Stomach (tissue), 9 donors: Measurements from ENCODE around the gene MRPS12. TPM values are rescaled to one million over a fixed set of nuclear protein-coding genes. Genes with fewer than 3 reads are reported as not detected.
"Not testable (repeated sequence)": the region's sequence is repeated elsewhere in the genome, so short reads cannot be mapped to it uniquely, and the experiment has no call there.

Source experiments
- DNase-seq, 2 donors: peaks; one replicate each; pipeline versions ENCODE4 v3.0.0 to v3.0.0-alpha.2; 2013 to 2019
- H3K27ac ChIP-seq, 5 donors: fragments of 200-600 bp in 4 of 5; sonication (generic) in 4 of 5; one replicate each; pipeline ENCODE4 v1.5.1; 2013 to 2019; ENCODE audit warnings: mild to moderate bottlenecking in 1 of 5, moderate library complexity in 1 of 5
- H3K27me3 ChIP-seq, 3 donors: fragments of 200-600 bp; sonication (generic); one replicate each; pipeline ENCODE4 v1.5.1; 2017 to 2019; ENCODE audit warnings: mixed run types in 1 of 3
- H3K36me3 ChIP-seq, 4 donors: fragments of 200-600 bp; sonication (generic); 1 replicate in 3 of 4; 2 replicates in 1 of 4; pipeline ENCODE4 v1.5.1; 2016 to 2019
- H3K4me1 ChIP-seq, 4 donors: fragments of 200-600 bp; sonication (generic); one replicate each; pipeline ENCODE4 v1.5.1; 2016 to 2019
- H3K4me3 ChIP-seq, 4 donors: fragments of 200-600 bp; sonication (generic) in 3 of 4; one replicate each; pipeline ENCODE4 v1.5.1; 2016 to 2019; ENCODE audit warnings: mild to moderate bottlenecking in 1 of 4
- H3K9me3 ChIP-seq, 4 donors: fragments of 200-600 bp; sonication (generic); one replicate each; pipeline ENCODE4 v1.5.1; 2016 to 2019
- EP300 ChIP-seq: sonication (generic); formaldehyde crosslinking; IDR thresholded peaks from one replicate; pipeline ENCODE4 v1.6.1; 2017; ENCODE audit warnings: antibody characterized with exemption
- POLR2A ChIP-seq, 4 donors: fragments of 450-650 bp; IDR thresholded peaks; one replicate each; pipeline ENCODE4 v1.6.1; 2016; ENCODE audit warnings: antibody characterized with exemption in 4 of 4, control low read depth in 2 of 4, mild to moderate bottlenecking in 1 of 4, moderate library complexity in 1 of 4
- POLR2AphosphoS5 ChIP-seq, 3 donors: sonication (generic); formaldehyde crosslinking; IDR thresholded peaks; one replicate each; pipeline ENCODE4 v1.6.1; 2016; ENCODE audit warnings: antibody characterized with exemption in 3 of 3
- WGBS, 5 donors: extraction: QIAGEN DNeasy Blood & Tissue Kit in 3 of 5; methylation state at CpG; one replicate each; pipeline versions ENCODE4 v1.1.5 to v1.1.7; 2013 to 2018; 5-methylcytosine and 5-hydroxymethylcytosine counted together
- intact Hi-C: fragments of 100-400 bp; cut with DNase I; formaldehyde crosslinking; loops from one replicate; pipeline ENCODE4 v1.15.1; 2023; ENCODE audit warnings: low total_unique reads
- polyA plus RNA-seq, 3 donors: library from polyadenylated mRNA; stranded (reverse); fragments of 200-250 nt; gene quantifications; one replicate each; pipeline ENCODE4 v1.2.3, GENCODE V29; 2013
- total RNA-seq, 5 donors: library from RNA; depleted of rRNA; stranded (reverse); fragments of >200 nt; gene quantifications; one replicate each; pipeline versions ENCODE4 v1.1.0 to v1.2.3, GENCODE V29; 2014 to 2016
- TF ChIP-seq, protein P1 (sequence below), 7 experiments: fragments of 450-650 bp in 4 of 7; fragments of 200-600 bp in 3 of 7; sonication (generic) in 3 of 7; IDR thresholded peaks; one replicate each; pipeline ENCODE4 v1.5.1; 2016 to 2019; ENCODE audit warnings: antibody characterized with exemption in 7 of 7, control low read depth in 2 of 7, mild to moderate bottlenecking in 1 of 7
- donor health status: healthy with polysubstance abuse.
- donor health status: Bipolar disorder and iron deficiency.
- donor health status: healthy.

MRPS12 gene
- total and polyA plus RNA-seq, 8 donors = 3.8 to 73.1 (median 34.6) TPM

DNA sequence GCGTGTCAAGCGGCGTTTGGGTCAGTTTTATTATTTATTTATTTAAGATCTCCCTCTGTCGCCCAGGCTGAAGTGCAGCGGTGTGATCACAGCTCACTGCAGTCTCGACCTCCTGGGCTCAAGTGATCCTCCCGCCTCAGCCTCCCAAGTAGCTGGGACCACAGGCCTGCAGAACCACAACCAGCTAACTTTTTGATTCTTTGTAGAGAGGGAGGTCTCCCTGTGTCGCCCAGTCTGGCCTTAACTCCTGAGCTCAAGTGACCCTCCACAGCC is 713 bp downstream of the MRPS12 start:
- Histone ChIP-seq H3K27ac (peak overlapping the region in 4 of 5 donors; percentile 85 to 92 (median 91)), H3K36me3 (peaks cover 8 to 32% (median 16%) of the 10 kb centered on the region in 4 donors), H3K4me1 (peaks cover 20 to 42% (median 32%) of the 10 kb centered on the region in 4 donors), H3K9me3 (peaks cover 0 to 10% (median 0%) of the 10 kb centered on the region in 4 donors), H3K27me3 (no peaks in the 10 kb centered on the region), H3K4me3 (peak overlapping the region; percentile 69 to 88 (median 78))
- DNase-seq = no peak
- WGBS, 5 donors = 16 to 31% (median 23%) methylated on average over 6 to 8 of the region's 8 CpGs
- no peak for TF ChIP-seq POLR2A (IDR thresholded peaks at IDR 0.05)
- TF ChIP-seq, protein P1, sequence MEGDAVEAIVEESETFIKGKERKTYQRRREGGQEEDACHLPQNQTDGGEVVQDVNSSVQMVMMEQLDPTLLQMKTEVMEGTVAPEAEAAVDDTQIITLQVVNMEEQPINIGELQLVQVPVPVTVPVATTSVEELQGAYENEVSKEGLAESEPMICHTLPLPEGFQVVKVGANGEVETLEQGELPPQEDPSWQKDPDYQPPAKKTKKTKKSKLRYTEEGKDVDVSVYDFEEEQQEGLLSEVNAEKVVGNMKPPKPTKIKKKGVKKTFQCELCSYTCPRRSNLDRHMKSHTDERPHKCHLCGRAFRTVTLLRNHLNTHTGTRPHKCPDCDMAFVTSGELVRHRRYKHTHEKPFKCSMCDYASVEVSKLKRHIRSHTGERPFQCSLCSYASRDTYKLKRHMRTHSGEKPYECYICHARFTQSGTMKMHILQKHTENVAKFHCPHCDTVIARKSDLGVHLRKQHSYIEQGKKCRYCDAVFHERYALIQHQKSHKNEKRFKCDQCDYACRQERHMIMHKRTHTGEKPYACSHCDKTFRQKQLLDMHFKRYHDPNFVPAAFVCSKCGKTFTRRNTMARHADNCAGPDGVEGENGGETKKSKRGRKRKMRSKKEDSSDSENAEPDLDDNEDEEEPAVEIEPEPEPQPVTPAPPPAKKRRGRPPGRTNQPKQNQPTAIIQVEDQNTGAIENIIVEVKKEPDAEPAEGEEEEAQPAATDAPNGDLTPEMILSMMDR (IDR thresholded peaks at IDR 0.05) = no peak
- TF ChIP-seq EP300 = no peak
- no peak for TF ChIP-seq POLR2AphosphoS5 (IDR thresholded peaks at IDR 0.05)
- intact Hi-C loops = no loop called here

DNA sequence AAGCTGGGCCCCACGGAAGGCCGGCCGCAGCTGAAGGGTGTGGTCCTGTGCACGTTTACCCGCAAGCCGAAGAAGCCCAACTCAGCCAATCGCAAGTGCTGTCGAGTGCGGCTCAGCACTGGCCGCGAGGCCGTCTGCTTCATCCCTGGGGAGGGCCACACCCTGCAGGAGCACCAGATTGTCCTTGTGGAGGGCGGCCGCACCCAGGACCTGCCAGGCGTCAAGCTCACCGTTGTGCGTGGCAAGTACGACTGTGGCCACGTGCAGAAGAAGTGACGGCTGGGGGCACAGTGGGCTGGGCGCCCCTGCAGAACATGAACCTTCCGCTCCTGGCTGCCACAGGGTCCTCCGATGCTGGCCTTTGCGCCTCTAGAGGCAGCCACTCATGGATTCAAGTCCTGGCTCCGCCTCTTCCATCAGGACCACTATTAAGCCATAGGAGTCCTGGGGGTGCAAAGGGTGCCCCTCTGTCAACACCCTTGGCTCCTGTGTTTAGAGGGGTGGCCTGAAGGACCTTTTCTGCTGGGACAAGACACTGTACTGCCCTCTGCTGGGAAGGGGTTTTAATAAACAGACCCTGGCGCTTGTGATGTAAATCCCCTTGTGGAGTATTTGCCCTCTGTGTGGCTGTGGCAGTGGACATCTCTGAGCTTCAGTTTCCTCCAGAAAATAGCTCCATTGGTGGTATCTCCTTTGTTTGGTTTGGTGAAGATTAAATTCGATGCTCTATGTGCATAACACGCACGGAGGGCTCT is 1.9 kb downstream of the MRPS12 start:
- DNase-seq = peak in 1 of 2 donors; percentile 61
- 89 to 94% (median 89%) methylated on average over 17 to 29 of the region's 29 CpGs for WGBS, 5 donors
- intact Hi-C loops = no loop called here
- Histone ChIP-seq H3K4me1 (peaks cover 20 to 42% (median 32%) of the 10 kb centered on the region in 4 donors), H3K27ac (no peak overlapping the region), H3K27me3 (no peaks in the 10 kb centered on the region), H3K4me3 (peak overlapping the region in 1 of 4 donors; percentile 15), H3K9me3 (peaks cover 0 to 10% (median 0%) of the 10 kb centered on the region in 4 donors), H3K36me3 (peaks cover 8 to 32% (median 16%) of the 10 kb centered on the region in 4 donors)
- no peak for TF ChIP-seq POLR2AphosphoS5 (IDR thresholded peaks at IDR 0.05)
- TF ChIP-seq, protein P1 (IDR thresholded peaks at IDR 0.05) = peak in 1 of 7 experiments; percentile 9

DNA sequence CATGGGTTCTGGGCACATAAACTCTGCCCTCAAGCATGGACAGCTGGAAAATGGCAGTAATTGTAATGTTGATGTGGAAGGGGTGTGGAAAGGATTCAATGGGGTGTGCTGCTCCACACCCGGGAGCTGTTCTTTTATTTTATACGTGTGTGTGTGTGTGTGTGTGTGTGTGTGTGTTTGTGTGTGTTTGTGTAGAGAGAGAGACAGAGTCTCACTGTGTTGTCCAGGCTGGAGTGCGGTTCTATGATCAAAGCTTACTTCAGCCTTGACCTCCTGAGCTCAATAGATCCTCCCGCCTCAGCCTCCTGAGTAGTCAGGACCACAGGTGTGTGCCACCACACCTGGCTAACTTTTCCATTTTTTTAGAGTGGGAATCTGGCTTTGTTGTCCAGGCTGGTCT is 2.8 kb downstream of the MRPS12 start:
- WGBS, 5 donors = 57 to 97% (median 91%) methylated on average over 4 of the region's 4 CpGs
- Histone ChIP-seq H3K27ac (no peak overlapping the region), H3K4me3 (no peak overlapping the region), H3K36me3 (peaks cover 8 to 32% (median 16%) of the 10 kb centered on the region in 4 donors), H3K4me1 (peaks cover 20 to 40% (median 32%) of the 10 kb centered on the region in 4 donors), H3K27me3 (no peaks in the 10 kb centered on the region), H3K9me3 (peaks cover 0 to 10% (median 0%) of the 10 kb centered on the region in 4 donors)
- TF ChIP-seq EP300 = no peak
- DNase-seq = no peak
- intact Hi-C loops = no loop called here

DNA sequence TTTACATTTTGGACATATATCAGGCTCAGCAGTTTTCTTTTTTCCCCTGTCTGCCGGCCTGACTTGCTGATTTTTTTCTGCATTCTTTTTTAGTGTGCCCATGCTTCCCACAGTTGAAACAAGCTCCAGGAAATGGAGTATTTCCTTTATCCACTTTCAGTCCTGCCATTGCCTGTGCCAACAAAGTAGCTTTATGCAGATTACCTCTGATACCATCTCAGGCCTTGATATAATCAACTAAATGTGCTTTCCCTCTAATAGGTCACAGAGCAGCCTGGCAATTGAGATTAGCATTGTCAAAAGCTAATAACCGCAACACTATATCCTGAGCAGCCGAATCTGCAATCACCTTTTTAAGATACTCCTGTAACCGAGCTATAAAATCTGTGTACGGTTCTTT is 9.2 kb downstream of the MRPS12 start:
- 19 to 30% (median 28%) methylated on average over 5 of the region's 5 CpGs for WGBS, 5 donors
- H3K4me3 ChIP-seq = no peak overlapping the region
- H3K27me3 ChIP-seq = no peaks in the 10 kb centered on the region
- intact Hi-C loops = no loop called here
- no peak for DNase-seq
- TF ChIP-seq EP300 = no peak
- no peak for TF ChIP-seq POLR2AphosphoS5 (IDR thresholded peaks at IDR 0.05)
- TF ChIP-seq, protein P1 (IDR thresholded peaks at IDR 0.05) = no peak
- no peak for TF ChIP-seq POLR2A (IDR thresholded peaks at IDR 0.05)
- peaks cover 0 to 6% (median 0%) of the 10 kb centered on the region in 4 donors for H3K4me1 ChIP-seq
- H3K9me3 ChIP-seq = peaks cover 0 to 8% (median 0%) of the 10 kb centered on the region in 4 donors
- peaks cover 0 to 13% (median 6%) of the 10 kb centered on the region in 4 donors for H3K36me3 ChIP-seq
- H3K27ac ChIP-seq = peak overlapping the region in 2 of 5 donors; percentile 14 to 39

DNA sequence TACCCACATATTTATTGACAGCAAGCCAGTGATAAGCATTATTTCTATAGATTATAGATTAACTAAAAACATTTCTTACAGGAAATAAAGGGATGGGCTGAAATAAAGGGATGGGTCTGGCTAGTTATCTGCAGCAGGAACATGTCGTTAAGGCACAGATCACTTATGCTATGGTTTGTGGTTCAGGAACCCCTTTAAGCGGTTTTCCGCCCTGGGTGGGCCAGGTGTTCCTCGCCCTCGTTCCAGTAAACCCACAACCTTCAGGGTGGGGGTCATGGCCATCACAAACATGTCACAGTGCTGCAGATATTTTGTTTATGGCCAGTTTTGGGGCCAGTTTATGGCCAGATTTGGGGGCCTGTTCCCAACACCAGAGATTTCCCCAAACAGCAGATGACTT is 10.7 kb downstream of the MRPS12 start:
- H3K4me3 ChIP-seq, H3K9me3 ChIP-seq, H3K27me3 ChIP-seq, H3K4me1 ChIP-seq, DNase-seq, intact Hi-C loops, H3K27ac ChIP-seq: not testable (repeated sequence)
- H3K36me3 ChIP-seq = peaks cover 0 to 24% (median 11%) of the 10 kb centered on the region in 4 donors
- WGBS, 5 donors = 77 to 85% (median 83%) methylated on average over 5 of the region's 5 CpGs
